22Rv1 (cell line): ENCODE measurements around the gene GRIPAP1.
A peak's percentile ranks its signal among the peaks of the same experiment; 100 is the strongest.

Experiments
- H3K27ac ChIP-seq: fragments of 450-650 bp; 2 replicates; pipeline ENCODE4 v1.5.1; 2017
- CTCF ChIP-seq: fragments of 450-650 bp; IDR thresholded peaks from 2 replicates; pipeline ENCODE4 v1.5.1; 2017; ENCODE audit warnings: mild to moderate bottlenecking
- ZFX ChIP-seq: fragments of 450-650 bp; IDR thresholded peaks from 2 replicates; pipeline ENCODE4 v1.6.1; 2017; ENCODE audit warnings: antibody characterized with exemption, borderline replicate concordance

Gene GRIPAP1

GRCh38 chrX:48957477-48957826, 44.6 kb downstream of the GRIPAP1 start, which contains the start of gene OTUD5:
Gene OTUD5, minus strand, starts transcription at chrX:48957607. Its CDS starts 37 bp downstream, at chrX:48957570.
- no peak for TF ChIP-seq ZFX
- TF ChIP-seq CTCF: no peak
- peak within 1 kb of the TSS; percentile 93 for H3K27ac ChIP-seq

DNA sequence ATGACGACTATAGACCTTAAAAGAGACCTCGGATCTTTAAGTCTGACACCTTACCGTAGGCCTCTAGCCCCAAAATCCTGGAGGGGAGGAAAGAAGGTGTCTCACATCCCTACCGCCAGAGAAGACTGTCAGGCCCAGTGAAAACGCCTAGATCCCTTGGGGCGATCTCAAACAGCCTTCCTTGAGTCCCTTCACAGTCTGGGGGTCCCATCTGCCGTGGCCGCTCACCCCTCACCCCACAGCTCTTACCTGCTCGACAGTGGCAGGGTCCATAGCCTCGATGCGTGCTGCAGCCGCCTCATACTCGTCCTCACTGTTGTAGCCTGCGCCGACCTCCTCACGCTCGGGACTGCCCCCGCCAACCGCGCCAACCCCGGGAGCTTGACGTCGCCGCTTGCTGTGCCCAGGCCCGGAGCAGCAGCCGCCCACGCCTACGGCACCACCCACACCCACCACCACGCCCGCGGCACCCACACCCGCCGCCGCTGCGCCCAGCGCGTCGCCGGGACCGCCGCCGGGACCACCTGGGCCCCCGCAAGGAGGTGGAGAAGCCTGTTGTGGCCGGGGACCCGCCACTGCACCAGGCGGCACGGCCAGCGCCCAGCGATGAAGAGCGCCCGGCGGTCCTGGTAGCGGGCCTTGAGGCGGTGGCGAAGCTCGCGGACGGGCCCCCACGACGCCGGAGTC, 45.2 kb downstream of the GRIPAP1 start:
- peak overlapping the region; percentile 93 for H3K27ac ChIP-seq
- TF ChIP-seq CTCF (no peak), ZFX (no peak)

GRCh38 chrX:48948589-48948988, 53.5 kb downstream of the GRIPAP1 start:
- TF ChIP-seq CTCF (no peak), ZFX (no peak)
- no peak overlapping the region for H3K27ac ChIP-seq

GRCh38 chrX:48945517-48946348, 56.3 kb downstream of the GRIPAP1 start:
- TF ChIP-seq ZFX (no peak), CTCF (peak; percentile 81)
- no peak overlapping the region for H3K27ac ChIP-seq

GRCh38 chrX:48942895-48943294, 59.2 kb downstream of the GRIPAP1 start:
- H3K27ac ChIP-seq: no peak overlapping the region
- TF ChIP-seq ZFX: no peak
- no peak for TF ChIP-seq CTCF

DNA sequence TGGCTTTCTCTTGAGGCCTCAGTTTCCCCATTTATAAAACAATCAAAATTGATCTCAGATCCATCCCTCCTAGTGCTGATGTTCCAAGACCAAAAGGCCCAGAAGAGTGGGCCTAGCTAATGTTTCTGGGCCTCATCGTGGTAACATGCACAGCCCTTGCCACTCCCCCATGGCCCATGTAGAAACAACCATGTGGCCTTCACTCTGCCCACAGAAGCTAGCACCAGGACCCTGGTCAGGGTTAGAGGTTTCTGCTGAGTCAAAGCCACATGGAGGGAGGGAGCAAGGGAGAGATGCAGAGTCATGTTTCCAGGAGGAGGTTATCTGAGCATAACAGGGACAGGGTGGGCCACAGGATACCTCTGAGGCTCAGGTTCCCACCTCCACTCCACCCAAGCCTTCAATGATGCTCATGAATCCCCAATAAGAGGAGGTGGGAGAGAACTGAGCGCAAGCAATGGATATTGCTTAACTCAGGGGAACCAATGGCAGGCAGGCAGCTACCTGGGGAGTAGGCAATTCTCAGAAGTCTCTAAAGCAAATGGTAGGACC, 61.6 kb downstream of the GRIPAP1 start:
- H3K27ac ChIP-seq: no peak overlapping the region
- TF ChIP-seq CTCF (no peak), ZFX (no peak)
